ENCODE measurements around the gene RPL29.
"Not testable (repeated sequence)": the region's sequence is repeated elsewhere in the genome, so short reads cannot be mapped to it uniquely, and the experiment has no call there.

The RPL29 gene

GRCh38 chr3:52005571-52005986, 9.9 kb upstream of the RPL29 start:
- no peak for DNase-seq (ENCODE audit: low spot score)

GRCh38 chr3:52004906-52005395, 9.3 kb upstream of the RPL29 start:
- no peak for DNase-seq (ENCODE audit: low spot score)

- DNase-seq (ENCODE audit: low spot score): no peak
Measured at GRCh38 chr3:52004163-52004787, 8.6 kb upstream of the RPL29 start.

GRCh38 chr3:52002748-52003147, 7.1 kb upstream of the RPL29 start:
- DNase-seq (ENCODE audit: low spot score): no peak

- DNase-seq (ENCODE audit: low spot score): peak; percentile 69
Measured at GRCh38 chr3:52001443-52001974, 5.8 kb upstream of the RPL29 start.

- no peak for DNase-seq (ENCODE audit: low spot score)
Measured at GRCh38 chr3:51999846-52000245, 4.2 kb upstream of the RPL29 start.

- DNase-seq (ENCODE audit: low spot score): no peak
Measured at GRCh38 chr3:51998774-51999173, 3.1 kb upstream of the RPL29 start.

- peak; percentile 94 for DNase-seq (ENCODE audit: low spot score)
Measured at GRCh38 chr3:51997935-51998596, 2.4 kb upstream of the RPL29 start.

- DNase-seq (ENCODE audit: low spot score): no peak
Measured at GRCh38 chr3:51997172-51997571, 1.5 kb upstream of the RPL29 start.

- DNase-seq (ENCODE audit: low spot score): no peak
Measured at GRCh38 chr3:51994530-51994929, 1.2 kb downstream of the RPL29 start.

GRCh38 chr3:51993657-51994056, 2.0 kb downstream of the RPL29 start:
- DNase-seq (ENCODE audit: low spot score): not testable (repeated sequence)

GRCh38 chr3:51992017-51992682, 3.5 kb downstream of the RPL29 start:
- no peak for DNase-seq (ENCODE audit: low spot score)

GRCh38 chr3:51990501-51990971, 5.2 kb downstream of the RPL29 start:
- not testable (repeated sequence) for DNase-seq (ENCODE audit: low spot score)

- no peak for DNase-seq (ENCODE audit: low spot score)
Measured at GRCh38 chr3:51988286-51989146, 7.2 kb downstream of the RPL29 start.

- DNase-seq (ENCODE audit: low spot score): no peak
Measured at GRCh38 chr3:51987568-51987967, 8.1 kb downstream of the RPL29 start.

- DNase-seq (ENCODE audit: low spot score): peak; percentile 34
Measured at GRCh38 chr3:51986010-51986947, 9.4 kb downstream of the RPL29 start.

GRCh38 chr3:51985063-51985462, 10.6 kb downstream of the RPL29 start:
- DNase-seq (ENCODE audit: low spot score): no peak

- DNase-seq (ENCODE audit: low spot score): no peak
Measured at GRCh38 chr3:51984269-51984647, 11.4 kb downstream of the RPL29 start.

GRCh38 chr3:51983578-51984268, 12.0 kb downstream of the RPL29 start:
- no peak for DNase-seq (ENCODE audit: low spot score)

Data from SW480 (cell line).